Measurements from ENCODE around the gene PANK1. TPM values are rescaled to one million over a fixed set of nuclear protein-coding genes. Genes with fewer than 3 reads are reported as not detected.

PANK1 gene
- total RNA-seq, 1 experiment from 2014 or later: 33.2 TPM

DNA sequence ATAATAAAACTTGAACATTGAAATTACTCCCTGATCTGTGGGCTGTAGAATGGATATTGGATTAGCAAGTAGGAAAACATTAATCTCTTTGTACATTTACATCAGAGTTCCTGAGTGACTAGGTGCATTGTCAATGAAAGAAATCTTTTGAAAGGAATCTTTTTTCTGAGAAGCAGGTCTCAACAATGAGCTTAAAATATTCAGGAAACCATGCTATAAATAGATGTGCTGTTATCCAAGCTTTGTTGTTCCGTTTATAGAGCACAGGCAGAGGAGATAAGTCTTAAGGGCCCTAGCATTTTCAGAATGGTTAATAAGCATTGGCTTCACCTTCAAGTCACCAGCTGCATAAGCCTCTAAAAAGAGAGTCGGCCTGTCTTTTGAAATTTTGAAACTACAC lies 68.3 kb downstream of the PANK1 start:
- no peak overlapping the region for H3K4me3 Mint-ChIP-seq
- Histone ChIP-seq H3K27ac (ENCODE audit: insufficient read length, low read depth, low read length) (no peak overlapping the region), H3K4me2 (ENCODE audit: insufficient read depth, insufficient read length, low read length) (no peak overlapping the region), H3K4me1 (ENCODE audit: insufficient read depth, low read length) (no peaks in the 10 kb centered on the region), H2BK20ac (ENCODE audit: low read depth, low read length, poor library complexity, severe bottlenecking) (no peak overlapping the region), H2AK5ac (ENCODE audit: insufficient read length, low read length) (no peak overlapping the region), H2BK120ac (ENCODE audit: low read depth, low read length, poor library complexity, severe bottlenecking) (no peak overlapping the region), H3K27me3 (ENCODE audit: insufficient read depth, low read length) (no peaks in the 10 kb centered on the region), H3K79me2 (ENCODE audit: insufficient read depth, low read length) (no peaks in the 10 kb centered on the region), H3K9ac (ENCODE audit: extremely low read depth, insufficient read length, low read length) (no peak overlapping the region), H3T11ph (ENCODE audit: low read length) (no peak overlapping the region), H2BK5ac (ENCODE audit: insufficient read length, low read length) (no peak overlapping the region), H3K14ac (ENCODE audit: insufficient read depth, low read length) (no peak overlapping the region), H3K4ac (ENCODE audit: low read depth, low read length) (no peak overlapping the region), H2BK15ac (ENCODE audit: low read depth, low read length) (no peak overlapping the region), H4K8ac (replicated peaks; ENCODE audit: insufficient read length, low read depth, low read length) (no peak overlapping the region), H4K5ac (ENCODE audit: insufficient read length, low read depth, low read length) (no peak overlapping the region), H2BK12ac (ENCODE audit: insufficient read length, low read depth, low read length) (no peak overlapping the region), H3K9me3 (ENCODE audit: control insufficient read depth, low read depth, low read length) (no peaks in the 10 kb centered on the region), H3K79me1 (ENCODE audit: insufficient read depth, low read depth, low read length, poor library complexity, severe bottlenecking) (no peaks in the 10 kb centered on the region), H3K18ac (ENCODE audit: insufficient read length, low read depth, low read length) (no peak overlapping the region), H2AFZ (ENCODE audit: low read length) (no peak overlapping the region), H3K56ac (ENCODE audit: insufficient read length, low read depth, low read length) (no peak overlapping the region), H3K23me2 (ENCODE audit: insufficient read length, low read depth, low read length, poor library complexity, severe bottlenecking) (no peaks in the 10 kb centered on the region), H4K91ac (ENCODE audit: insufficient read length, low read depth, low read length) (no peak overlapping the region), H3K23ac (ENCODE audit: insufficient read length, low read depth, low read length) (no peak overlapping the region), H4K20me1 (ENCODE audit: control insufficient read depth, insufficient read depth, insufficient read length) (no peaks in the 10 kb centered on the region)
- H3K9me3 Mint-ChIP-seq: peaks cover 0 to 2% of the 10 kb centered on the region in 2 experiments; a peak in 2 of 5 replicates
- no peaks in the 10 kb centered on the region; the same call in 1 of the 2 replicates for H3K27me3 Mint-ChIP-seq (ENCODE audit: low read depth)
- no CpG with 5 or more reads among the region's 2 CpGs for WGBS (ENCODE audit: extremely low coverage, insufficient read length, low lambda C conversion rate)
- H3K4me1 Mint-ChIP-seq: peaks cover 2 to 4% of the 10 kb centered on the region in 2 experiments; a peak in 1 of 4 replicates
- DNase-seq: no peak
- peaks cover 0 to 8% (median 3%) of the 10 kb centered on the region in 3 experiments; a peak in 4 of 7 replicates for H3K36me3 Mint-ChIP-seq (ENCODE audit: insufficient read depth in 1 of 3, low read depth in 3 of 3)
- no peak for TF ChIP-seq CTCF (conservative IDR thresholded peaks at IDR 0.05)
- no peak overlapping the region for H3K27ac Mint-ChIP-seq

All from H9 (cell line).